ENCODE data around the gene OXSR1.
"Not testable (repeated sequence)": the region's sequence is repeated elsewhere in the genome, so short reads cannot be mapped to it uniquely, and the experiment has no call there.

The OXSR1 gene

GRCh38 chr3:38227989-38228388, 62.7 kb downstream of the OXSR1 start:
- peak; percentile 15 for DNase-seq (ENCODE audit: low spot score)

- DNase-seq (ENCODE audit: low spot score): no peak
Measured at GRCh38 chr3:38229036-38229435, 63.7 kb downstream of the OXSR1 start.

- no peak for DNase-seq (ENCODE audit: low spot score)
Measured at GRCh38 chr3:38232701-38233100, 67.4 kb downstream of the OXSR1 start.

GRCh38 chr3:38235466-38235865, 70.1 kb downstream of the OXSR1 start:
- DNase-seq (ENCODE audit: low spot score): no peak

- DNase-seq (ENCODE audit: low spot score): no peak
Measured at GRCh38 chr3:38238416-38239008, 73.2 kb downstream of the OXSR1 start.

- not testable (repeated sequence) for DNase-seq (ENCODE audit: low spot score)
Measured at GRCh38 chr3:38242812-38243211, 77.5 kb downstream of the OXSR1 start.

- no peak for DNase-seq (ENCODE audit: low spot score)
Measured at GRCh38 chr3:38245930-38246329, 80.6 kb downstream of the OXSR1 start.

- DNase-seq (ENCODE audit: low spot score): peak; percentile 77
Measured at GRCh38 chr3:38247366-38248035, 82.2 kb downstream of the OXSR1 start.

- no peak for DNase-seq (ENCODE audit: low spot score)
Measured at GRCh38 chr3:38250198-38250597, 84.9 kb downstream of the OXSR1 start.

- no peak for DNase-seq (ENCODE audit: low spot score)
Measured at GRCh38 chr3:38251197-38251596, 85.9 kb downstream of the OXSR1 start.

GRCh38 chr3:38253704-38254103, 88.4 kb downstream of the OXSR1 start:
- DNase-seq (ENCODE audit: low spot score): no peak

- DNase-seq (ENCODE audit: low spot score): no peak
Measured at GRCh38 chr3:38254872-38255271, 89.5 kb downstream of the OXSR1 start.

- no peak for DNase-seq (ENCODE audit: low spot score)
Measured at GRCh38 chr3:38255627-38256026, 90.3 kb downstream of the OXSR1 start.

GRCh38 chr3:38257583-38257982, 92.2 kb downstream of the OXSR1 start:
- DNase-seq (ENCODE audit: low spot score): no peak

- no peak for DNase-seq (ENCODE audit: low spot score)
Measured at GRCh38 chr3:38260474-38260873, 95.1 kb downstream of the OXSR1 start.

- DNase-seq (ENCODE audit: low spot score): no peak
Measured at GRCh38 chr3:38264353-38264771, 99.0 kb downstream of the OXSR1 start.

- DNase-seq (ENCODE audit: low spot score): no peak
Measured at GRCh38 chr3:38264779-38265178, 99.4 kb downstream of the OXSR1 start.

- DNase-seq (ENCODE audit: low spot score): no peak
Measured at GRCh38 chr3:38265604-38266307, 100.4 kb downstream of the OXSR1 start, which contains the start of gene SLC22A13. Gene SLC22A13 (plus strand): TSS chr3:38265812. CDS start chr3:38265861, 49 bp downstream.

- DNase-seq (ENCODE audit: low spot score): no peak
Measured at GRCh38 chr3:38266810-38267209, 101.5 kb downstream of the OXSR1 start.

GRCh38 chr3:38267662-38268061, 102.3 kb downstream of the OXSR1 start:
- DNase-seq (ENCODE audit: low spot score): no peak

- DNase-seq (ENCODE audit: low spot score): no peak
Measured at GRCh38 chr3:38268087-38268486, 102.8 kb downstream of the OXSR1 start.

GRCh38 chr3:38268522-38268921, 103.2 kb downstream of the OXSR1 start:
- no peak for DNase-seq (ENCODE audit: low spot score)

- no peak for DNase-seq (ENCODE audit: low spot score)
Measured at GRCh38 chr3:38270606-38271005, 105.3 kb downstream of the OXSR1 start.
